DMS53 (cell line): ENCODE results near the gene IPO13.

ENCODE experiments used
- DNase-seq: peaks from one replicate; lab custom pipeline; 2025; lab: John Stamatoyannopoulos, UW

IPO13 gene

DNA sequence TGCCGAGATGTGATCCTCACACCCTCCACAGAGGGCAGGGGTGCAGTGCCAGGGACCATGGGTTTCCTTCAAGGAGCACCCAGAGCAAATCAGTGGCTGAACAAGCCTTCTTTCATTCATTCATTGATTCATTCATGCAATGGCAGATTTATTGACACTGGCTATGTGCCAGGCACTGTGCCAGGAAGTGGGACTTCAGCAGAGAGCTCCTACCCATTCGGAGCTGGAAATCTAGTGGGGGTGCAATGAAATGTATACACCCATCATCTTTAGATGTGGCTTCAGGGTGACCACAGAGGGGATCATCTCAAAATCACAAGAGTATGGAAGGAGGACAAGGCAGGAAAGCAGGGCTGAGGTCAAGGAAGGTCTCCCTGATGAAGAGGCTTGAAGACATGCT is 65.7 kb downstream of the IPO13 start:
- DNase-seq, result no peak

DNA sequence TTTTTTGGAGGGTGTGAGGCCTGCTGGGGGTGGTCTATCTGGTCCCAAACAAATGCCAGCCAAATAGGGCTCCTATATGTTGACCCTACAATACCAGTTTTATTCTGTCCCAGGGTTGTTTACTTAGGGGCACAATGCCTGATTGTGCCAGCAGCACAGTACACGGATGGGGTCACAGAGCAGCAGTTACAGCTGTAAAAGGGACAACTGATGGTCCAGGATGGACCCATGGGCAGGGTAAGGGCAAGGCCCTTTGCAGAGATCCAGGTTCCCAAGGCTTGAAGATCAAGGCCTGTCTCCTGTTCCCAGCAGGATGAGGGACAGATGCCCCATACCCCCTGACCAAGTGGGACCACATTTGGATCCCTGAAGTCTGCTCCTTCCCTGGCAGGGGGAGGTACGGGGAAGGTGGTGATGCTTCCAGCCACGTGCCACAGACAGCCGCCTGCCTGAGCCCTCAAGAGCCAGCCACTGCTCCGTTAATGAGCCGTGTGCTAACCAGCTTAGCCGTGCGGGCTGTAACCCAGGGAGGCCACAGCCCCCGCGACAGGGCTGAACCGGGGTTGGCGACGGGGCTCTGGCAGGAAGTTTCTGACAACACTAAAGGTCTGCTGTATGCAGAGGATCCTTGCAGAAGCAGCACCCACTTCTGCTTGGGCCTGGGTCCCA is 66.3 kb downstream of the IPO13 start:
- DNase-seq, result no peak

DNA sequence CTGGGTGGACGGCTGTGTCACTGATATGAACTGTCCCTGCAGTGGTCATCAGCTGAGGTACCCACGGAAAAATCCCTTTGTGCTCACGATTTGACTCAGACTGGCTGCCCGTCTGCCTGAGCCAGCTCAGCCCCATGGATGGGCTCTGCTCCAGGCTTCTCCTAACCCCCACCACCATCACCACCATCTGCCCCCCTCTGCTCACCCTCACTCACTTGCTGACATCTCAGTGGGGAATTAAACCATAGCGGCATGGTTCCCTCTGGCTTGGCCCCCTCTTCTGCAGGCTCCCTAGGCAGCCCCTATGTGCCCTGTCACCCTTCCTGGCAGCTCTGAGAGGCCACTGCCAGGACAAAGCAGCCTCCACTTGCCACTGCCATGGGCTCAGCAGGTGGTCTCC is 67.2 kb downstream of the IPO13 start:
- DNase-seq, result no peak

DNA sequence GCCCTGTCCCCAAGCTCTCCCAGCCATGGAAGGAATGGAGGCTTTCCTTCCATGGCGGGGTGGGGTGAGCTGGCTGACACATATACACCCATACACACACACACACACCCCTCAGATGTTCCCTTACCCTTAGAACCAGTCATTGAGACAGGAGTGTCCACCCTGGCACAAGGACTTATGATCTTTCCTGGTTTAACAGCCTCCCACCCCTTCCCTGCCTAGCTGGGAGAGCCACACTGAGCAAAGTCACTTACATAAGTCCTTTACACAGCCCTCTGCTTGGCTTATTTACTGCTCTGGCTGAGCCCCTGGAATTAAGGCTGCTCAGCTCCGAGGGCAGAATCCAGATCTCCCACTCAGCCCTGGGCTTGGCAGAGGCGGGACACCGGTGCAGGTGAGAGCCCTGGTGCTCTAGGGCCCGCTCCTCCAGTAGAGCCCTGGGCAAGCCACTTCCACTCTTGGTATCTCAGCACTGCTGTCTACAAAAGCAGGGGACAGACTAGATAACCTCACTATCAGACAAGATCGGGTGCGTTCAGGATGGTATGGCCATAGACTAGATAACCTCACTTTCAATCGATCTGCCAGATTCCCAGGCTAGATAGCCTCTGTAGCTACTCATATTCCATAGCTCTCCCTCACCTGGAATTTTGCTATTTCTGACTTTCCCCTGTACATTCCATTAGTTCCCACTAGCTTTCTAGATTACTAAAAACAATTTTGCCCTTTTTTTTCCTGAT is 67.8 kb downstream of the IPO13 start:
- DNase-seq, result no peak

DNA sequence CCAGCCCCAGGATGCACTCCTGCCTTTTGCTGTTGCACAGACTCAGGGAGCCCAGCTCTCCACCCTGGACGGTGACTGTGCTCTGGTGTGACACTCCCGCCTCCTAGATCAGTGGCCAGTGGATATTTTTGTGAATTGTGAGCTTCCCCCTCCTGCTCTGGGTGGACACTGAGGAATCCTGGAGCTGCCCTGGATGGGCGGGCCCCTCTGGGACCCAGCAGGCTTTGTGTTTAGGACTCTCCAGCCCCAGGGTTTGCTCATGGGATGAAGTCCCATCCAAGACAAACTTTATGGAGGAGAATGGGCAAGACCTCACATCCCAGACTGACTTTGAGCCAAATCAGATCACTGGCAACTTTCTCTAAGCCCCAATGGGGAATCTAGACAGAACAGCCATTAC is 68.5 kb downstream of the IPO13 start:
- no peak for DNase-seq

DNA sequence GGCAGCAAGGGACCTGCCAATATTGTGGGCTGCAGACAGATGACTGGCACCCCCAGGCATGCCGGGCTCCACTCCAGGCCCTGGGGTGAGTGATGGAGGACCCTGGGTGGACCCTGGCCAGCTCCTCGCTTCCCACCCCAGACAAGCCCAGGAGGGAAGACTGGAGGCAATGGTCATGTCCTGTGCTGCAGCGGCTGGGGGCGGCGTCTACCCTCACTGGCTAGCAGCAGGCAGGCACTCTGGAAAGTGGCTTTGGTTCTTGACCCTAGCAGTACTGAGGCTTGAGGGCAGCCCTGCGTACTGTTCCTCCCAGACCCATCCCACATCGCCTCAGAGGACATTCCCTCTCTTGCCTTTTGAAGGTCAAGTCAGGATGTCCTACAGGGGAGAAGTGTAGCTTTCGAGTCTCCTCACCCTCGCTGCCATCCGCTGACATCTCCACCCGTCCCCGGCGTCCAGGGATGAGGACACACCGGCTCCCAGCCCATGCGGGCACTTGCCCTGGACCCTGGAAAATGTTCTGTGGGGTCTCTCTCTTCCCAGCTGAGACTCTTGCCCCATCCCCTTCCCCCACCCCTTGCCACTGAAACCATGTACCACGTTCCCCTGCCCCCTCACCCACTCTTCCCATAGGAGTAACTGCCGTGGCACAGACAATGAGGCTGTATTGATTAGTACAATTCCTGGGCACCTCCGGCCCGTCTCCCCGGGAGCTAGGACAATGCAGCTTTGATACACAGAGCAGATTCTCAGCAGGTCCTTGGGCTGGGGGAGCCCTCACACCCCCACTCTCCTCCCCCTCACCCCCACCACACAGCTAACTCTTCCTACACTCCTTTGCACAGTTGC is 69.5 kb downstream of the IPO13 start:
- DNase-seq, result no peak

DNA sequence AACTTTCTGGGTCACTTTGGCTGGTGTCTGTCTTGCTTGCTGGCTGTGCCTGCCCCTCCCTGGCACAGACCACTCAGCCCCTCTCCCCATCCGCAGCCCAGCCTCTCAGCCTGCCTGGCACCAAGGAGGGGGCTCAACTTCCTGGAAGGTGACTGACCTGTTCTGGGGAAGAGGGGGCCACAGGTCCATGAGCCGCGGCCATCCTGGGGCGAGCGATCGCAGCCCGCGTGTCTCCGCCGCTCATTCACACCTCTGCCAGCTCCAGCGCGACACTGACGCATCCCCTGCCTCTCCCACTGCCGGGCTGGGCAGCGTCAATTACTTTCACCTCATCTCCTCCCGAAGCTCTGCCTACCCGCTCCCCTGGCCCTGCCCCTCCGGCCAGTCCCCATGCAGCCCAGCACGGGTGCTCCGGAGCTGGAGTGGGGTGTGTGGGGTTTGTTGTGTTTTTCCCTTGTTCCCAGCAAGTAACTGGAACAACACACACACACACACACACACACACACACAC is 70.2 kb downstream of the IPO13 start:
- DNase-seq, result no peak
